ENCODE measurements around the gene AHDC1.
"Not testable (repeated sequence)": the region's sequence is repeated elsewhere in the genome, so short reads cannot be mapped to it uniquely, and the experiment has no call there.

Gene AHDC1

GRCh38 chr1:27562021-27562420 is 41.9 kb downstream of the AHDC1 start:
- DNase-seq, result no peak

DNA sequence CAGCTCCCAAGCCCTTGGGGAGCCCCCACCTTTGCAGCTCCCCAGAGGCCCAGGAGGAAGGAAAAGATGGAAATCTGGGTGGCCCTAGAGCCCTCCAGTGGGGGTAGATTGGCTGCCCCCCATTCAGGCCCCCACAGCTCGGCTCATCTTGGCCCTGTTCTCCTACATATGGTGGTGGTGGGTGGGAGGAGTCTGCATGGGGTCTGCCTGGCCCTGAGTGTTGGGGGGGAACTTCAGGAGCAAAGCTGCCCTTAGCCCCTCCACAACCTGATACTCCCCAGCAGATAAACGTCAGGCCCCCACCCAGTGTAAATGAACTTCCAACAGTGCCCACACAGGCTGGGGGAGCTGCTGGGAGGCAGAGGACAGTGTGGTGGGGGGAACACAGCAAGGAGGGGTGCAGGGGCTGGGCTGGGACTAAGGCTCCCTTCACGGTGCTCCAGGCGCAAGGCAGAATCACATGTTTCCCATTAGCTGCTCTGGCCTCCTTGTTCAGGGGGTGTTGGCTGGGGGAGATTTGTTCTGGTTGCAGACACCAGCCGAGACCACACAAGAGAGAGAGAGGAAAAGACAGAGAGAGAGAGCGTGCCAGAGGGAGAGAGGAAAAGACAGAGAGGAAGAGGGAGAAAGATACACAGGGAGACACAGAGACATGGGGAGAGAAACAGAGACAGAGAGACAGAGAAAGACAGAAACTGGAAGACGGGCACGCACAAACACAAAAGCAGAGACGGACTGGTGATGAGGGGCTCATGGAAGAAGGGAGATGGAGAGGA is 42.6 kb downstream of the AHDC1 start:
- no peak for DNase-seq

DNA sequence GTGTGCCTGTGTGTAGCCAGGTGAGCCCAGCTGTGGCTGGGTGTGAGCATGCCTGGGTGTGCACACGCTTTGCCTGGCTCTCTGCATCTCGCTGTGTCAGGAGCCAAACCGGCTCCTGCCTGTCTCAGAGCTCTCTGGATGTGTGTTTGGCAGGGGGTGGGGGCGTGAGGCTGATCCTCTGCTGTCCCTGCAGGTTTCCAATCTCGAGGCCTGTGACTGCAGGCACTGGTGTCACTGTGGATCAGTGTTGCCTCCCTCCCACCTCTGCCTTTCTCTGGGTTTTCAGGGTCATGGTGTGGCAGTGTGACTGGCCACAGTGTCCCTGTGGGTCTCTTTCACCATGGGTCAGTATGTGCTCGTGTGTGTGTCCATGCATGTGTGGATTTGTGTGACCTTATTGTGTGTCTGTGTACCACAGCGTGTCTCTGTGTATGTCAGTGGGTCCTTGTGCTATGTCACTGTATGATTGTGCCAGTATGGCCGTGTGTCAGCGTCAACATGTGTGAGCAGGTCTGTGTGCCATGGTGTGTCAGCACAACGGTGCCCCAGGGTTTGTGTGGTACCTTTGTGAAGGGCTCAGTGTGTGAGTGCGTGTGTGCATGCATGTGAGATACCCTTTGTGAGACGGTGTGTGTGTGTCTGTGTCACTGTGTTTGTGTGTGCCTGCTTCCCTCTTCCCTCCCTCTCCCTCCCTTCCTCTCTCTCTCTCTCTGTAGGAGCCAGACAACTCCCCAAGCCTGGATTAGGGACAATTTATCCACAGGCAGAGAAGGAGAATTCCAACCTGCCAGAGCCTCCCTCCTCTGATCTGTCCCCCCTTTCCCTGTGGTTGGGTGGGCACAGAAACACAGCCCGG is 43.4 kb downstream of the AHDC1 start:
- DNase-seq, result no peak

GRCh38 chr1:27559466-27560030 is 44.4 kb downstream of the AHDC1 start:
- no peak for DNase-seq

GRCh38 chr1:27557596-27558340 is 46.2 kb downstream of the AHDC1 start:
- DNase-seq, result no peak

- DNase-seq, result peak; percentile 95 to 96
These were observed 47.0 kb downstream of the AHDC1 start for GRCh38 chr1:27556781-27557595.

GRCh38 chr1:27556435-27556780 is 47.5 kb downstream of the AHDC1 start:
- no peak for DNase-seq

DNA sequence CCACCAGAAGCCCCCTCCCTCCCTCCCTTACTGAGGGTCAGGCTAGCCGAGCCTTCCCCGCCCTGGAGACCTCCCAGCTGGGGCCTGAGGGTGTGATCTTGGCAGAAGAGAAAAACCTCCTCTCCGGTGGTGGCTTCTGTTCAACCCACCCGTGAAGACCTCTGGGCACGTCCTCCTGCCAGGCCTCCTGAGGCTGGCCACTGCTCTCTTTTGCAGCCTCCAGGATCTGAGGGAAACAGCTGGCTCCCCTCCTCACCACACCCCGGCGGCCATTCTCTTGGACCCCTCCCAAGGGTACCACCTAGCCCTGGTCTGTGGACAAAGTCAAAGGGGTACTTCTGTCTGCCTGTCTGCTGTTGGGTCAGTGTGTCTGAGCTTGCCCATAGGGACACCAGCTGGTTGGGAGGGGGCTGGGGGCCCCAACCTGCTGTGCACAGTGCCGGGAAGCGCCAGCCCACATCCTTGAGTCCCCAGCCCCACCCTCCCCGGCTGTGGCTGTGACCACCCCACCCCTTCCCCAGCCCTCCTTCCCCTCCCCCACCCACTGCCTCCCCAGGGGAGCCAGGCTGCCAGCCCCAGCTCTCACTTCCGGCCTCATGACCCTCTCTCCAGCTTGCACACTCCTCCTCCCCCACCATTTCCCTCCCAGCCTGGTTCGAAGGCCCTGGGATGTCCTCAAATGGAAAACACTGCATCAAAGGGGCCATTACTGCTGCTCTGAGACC is 48.1 kb downstream of the AHDC1 start:
- no peak for DNase-seq

GRCh38 chr1:27554759-27555699 is 48.9 kb downstream of the AHDC1 start:
- no peak for DNase-seq

- no peak for DNase-seq
These were observed 49.7 kb downstream of the AHDC1 start for GRCh38 chr1:27554293-27554692.

- DNase-seq, result not testable (repeated sequence)
These were observed 50.1 kb downstream of the AHDC1 start for GRCh38 chr1:27553823-27554222.

DNA sequence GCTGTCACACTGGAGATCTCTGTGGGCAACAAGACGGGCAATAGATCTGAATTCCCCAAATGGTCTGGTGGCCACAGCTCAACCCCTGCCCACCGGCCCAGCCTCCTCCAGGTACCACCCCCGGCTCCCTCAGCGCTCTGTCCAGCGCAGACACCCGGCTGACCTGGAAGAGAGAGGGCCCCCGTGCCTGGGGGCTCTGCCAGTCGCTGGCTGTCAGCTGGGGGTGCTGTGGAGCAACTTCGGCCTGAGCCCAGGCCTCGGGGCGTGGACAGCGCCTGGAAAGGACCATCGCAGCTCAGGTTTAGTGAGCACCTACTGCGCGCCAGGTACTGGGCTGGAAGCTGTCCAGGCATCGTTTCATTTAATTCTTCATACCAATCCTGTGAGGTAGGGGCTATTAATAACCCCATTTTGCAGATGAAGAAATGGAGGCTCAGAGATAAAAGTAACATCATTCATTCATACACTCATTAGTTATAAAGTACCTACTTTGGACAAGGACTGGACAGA is 51.0 kb downstream of the AHDC1 start:
- no peak for DNase-seq

- no peak for DNase-seq
These were observed 52.0 kb downstream of the AHDC1 start for GRCh38 chr1:27551953-27552312.

- DNase-seq, result no peak
These were observed 52.6 kb downstream of the AHDC1 start for GRCh38 chr1:27551170-27551952.

DNA sequence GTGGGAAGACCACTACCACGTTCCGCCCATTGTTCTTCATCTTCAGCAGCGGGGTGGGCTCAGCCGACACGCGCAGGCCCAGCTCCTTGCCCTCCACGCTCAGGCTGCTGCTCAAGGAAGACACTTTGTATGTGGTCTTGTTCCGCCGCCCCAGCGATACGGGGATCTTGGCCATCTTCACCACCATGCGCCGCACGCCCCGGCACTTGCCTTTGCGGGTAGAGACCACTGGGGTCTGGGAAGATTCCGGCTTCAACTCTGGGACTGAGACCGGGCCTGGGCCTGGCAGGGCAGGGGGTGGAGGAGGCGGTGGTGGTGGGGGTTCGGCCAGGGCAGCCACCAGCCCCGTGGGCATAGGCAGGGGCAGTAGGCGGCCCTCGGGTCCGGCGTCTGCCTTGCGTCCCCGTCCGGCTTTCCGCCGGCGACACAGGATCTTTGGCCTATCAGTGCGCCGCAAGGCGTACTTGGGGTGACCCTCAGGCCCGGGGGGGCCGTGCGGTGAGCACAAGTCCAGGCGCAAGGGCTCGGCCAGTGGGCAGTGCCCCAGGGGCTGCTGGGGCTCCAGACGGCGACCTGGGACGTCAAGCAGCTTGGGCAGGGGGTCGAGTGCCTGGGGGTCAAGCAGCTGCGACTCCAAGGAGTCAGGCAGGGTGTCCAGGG is 53.3 kb downstream of the AHDC1 start:
- DNase-seq, result no peak

GRCh38 chr1:27549807-27550408 is 54.0 kb downstream of the AHDC1 start:
- DNase-seq, result no peak

GRCh38 chr1:27548858-27549719 is 54.9 kb downstream of the AHDC1 start:
- DNase-seq, result no peak
